GM21367 (cell line): Measurements from ENCODE around the gene NOC2L.

ENCODE experiments used
- ATAC-seq: cut with Tn5 transposase; IDR thresholded peaks from one replicate; pipeline ENCODE4 v1.9.1; 2021; ENCODE audit not compliant: unreplicated experiment

Gene NOC2L

GRCh38 chr1:930633-931138 lies 28.4 kb downstream of the NOC2L start:
- no peak for ATAC-seq

DNA sequence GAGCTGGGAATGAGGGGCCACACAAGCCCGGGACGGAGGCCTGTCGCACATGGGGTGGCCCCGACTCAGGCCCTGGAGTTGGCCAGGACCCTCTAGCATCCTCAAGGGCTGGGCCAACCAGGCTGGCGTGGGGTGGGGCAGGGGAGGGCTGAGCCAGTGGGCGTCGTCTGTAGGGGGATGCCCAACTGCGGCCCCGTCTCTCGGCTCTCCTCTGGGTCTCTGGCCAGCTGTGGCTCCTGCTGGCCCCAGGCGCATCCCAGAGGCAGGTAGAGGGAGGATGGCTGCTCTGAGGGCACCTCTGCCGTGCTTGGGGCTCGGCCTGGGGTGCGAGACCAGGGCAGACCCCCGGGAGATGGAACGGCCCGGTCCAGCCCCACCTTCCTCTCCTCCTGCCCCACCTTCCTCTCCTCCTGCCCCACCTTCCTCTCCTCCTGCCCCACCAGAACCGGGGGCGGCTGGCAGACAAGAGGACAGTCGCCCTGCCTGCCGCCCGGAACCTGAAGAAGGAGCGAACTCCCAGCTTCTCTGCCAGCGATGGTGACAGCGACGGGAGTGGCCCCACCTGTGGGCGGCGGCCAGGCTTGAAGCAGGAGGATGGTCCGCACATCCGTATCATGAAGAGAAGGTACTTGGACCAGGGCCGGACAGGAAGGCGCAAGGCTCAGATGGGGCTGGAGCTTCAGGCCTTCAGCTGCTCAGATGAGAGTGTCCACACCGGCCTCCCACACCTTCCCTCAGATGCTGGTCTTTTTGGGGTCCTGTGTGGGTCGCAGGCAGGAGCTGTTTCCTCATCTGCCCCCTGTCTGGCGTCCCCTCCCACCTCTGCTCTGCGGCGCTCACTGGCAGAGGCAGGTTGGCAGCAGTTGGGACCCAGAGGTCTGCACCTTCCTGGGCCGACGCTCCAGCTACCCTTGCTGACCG lies 29.1 kb downstream of the NOC2L start:
- ATAC-seq: no peak

DNA sequence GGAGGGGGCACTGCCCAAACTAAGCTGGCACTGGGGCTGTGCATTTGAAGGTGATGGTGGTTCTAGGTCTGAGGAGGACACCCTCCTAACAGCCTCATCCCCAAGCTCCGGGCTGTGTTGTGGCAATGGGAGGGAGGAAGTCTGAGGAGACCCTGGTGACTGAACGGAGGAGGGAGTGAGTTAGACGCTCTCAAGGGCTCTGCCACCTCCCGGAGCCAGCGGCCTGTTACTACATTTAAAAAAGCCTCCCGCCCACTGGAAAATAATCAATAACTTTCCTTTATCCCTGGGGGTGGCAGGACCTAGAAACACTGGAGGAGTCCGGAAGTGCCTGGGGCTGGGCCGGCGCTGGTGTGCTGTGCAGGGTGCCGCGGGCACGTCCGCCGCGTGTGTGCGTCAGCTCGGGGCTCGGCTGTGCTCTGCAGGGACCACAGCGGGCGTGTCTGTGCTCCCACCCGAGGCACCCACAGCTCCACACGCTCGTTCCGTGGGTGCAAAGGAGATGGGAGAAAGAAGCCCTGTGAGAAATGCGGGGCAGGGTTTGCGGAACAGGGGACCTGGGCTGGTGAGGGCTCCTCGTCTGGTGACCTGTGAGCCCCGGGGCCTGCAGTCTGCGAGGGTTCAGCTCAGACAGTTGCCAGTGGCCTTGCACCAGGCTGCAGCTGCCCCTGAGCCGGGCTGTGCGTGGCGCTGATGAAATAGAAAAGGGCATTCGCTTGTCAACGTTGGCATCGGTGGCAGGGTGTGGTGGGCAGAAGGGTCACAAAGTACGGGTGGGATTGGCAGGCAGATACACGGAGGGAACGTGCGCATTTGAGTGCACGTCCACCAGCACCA lies 30.0 kb downstream of the NOC2L start:
- ATAC-seq: no peak

GRCh38 chr1:927748-928147 lies 31.3 kb downstream of the NOC2L start:
- ATAC-seq: no peak

- ATAC-seq: no peak
These were observed 31.8 kb downstream of the NOC2L start for GRCh38 chr1:927234-927633.

GRCh38 chr1:925561-926421 lies 33.3 kb downstream of the NOC2L start:
- ATAC-seq: no peak

GRCh38 chr1:924656-925560 lies 34.1 kb downstream of the NOC2L start:
- no peak for ATAC-seq

DNA sequence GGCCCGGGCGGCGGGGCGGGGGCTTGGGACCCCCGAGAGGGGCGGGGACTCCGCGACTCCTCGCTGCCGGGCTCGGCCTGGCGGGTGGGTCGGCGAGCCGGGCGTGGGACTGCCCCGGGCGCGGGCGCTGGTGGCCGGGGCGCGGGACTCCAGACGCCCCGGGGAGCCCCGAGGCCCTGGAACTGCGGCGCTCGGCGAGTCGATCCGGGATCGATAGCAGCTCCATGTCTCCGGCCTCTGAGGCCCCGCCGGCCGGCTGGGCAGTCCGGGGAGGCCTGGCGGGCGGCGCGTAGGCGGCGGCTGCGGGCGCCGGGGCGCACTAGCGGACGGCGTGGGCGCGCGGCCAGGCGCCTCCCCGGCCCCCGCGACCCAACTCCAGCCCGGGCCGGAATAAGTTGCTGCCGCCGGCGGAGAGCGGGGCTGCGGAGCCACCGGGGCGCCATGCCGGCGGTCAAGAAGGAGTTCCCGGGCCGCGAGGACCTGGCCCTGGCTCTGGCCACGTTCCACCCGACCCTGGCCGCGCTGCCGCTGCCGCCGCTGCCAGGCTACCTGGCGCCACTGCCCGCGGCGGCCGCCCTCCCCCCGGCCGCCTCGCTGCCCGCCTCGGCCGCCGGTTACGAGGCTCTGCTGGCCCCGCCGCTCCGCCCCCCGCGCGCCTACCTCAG lies 34.9 kb downstream of the NOC2L start:
- ATAC-seq: no peak

- no peak for ATAC-seq
These were observed 35.7 kb downstream of the NOC2L start, which contains the start of gene SAMD11 for GRCh38 chr1:923131-923990. Gene SAMD11, plus strand, starts transcription at chr1:923923. Its CDS starts 509 bp downstream, at chr1:924432.

GRCh38 chr1:921011-921837 lies 37.8 kb downstream of the NOC2L start:
- ATAC-seq: no peak

- ATAC-seq: no peak
These were observed 38.5 kb downstream of the NOC2L start for GRCh38 chr1:920521-920920.

DNA sequence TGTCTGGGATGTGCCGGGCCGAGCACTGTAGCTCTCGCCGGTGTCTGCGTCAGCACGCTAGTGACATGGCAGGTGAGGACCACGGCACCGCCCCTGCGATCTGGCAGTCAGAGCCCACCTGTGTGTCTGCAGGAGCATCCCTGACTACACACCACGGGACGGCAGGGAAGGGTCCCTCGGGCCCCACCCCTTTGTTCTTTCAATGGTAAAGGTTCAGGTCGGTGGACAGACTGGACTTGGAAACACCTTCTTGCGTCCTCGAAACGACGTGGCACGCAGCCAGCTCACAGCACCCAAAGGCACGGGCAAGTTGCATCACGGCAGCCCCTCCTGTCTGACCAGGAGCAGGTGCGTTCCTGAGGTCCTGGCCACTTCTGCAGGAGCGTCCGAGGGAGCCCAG lies 39.0 kb downstream of the NOC2L start:
- no peak for ATAC-seq

- no peak for ATAC-seq
These were observed 39.7 kb downstream of the NOC2L start for GRCh38 chr1:919271-919872.

- ATAC-seq: no peak
These were observed 40.2 kb downstream of the NOC2L start for GRCh38 chr1:918843-919242.

- no peak for ATAC-seq
These were observed 40.7 kb downstream of the NOC2L start for GRCh38 chr1:918353-918752.

- ATAC-seq: no peak
These were observed 41.5 kb downstream of the NOC2L start for GRCh38 chr1:917466-918091.

DNA sequence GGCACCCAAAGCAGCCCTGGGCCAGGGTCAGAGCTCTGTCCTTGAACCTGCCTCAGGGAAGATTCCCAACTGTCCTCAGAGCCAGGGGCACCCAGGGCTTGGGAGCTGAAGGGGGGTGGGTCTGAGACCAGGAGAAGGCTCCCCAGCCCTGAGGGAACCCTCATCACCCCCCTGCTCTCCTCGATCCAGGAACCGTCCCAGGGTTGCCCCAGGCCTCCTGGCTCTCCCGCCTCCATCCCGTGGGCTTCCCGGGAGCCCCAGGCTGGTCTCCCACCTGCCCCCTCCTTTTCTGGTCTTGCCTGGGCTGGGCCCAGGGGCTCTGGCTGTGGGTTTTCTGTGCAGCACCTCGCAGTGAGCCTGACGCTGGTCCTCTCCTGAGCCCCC lies 42.0 kb downstream of the NOC2L start:
- ATAC-seq: no peak
